SK-N-SH treated with all-trans-retinoic acid at 6 μM for 48 hours (cell line): Measurements from ENCODE around the gene SIL1.

Source experiments
- ATAC-seq: fragments of 200-7000 bp; cut with Tn5 transposase; 3 replicates; pipeline ENCODE4 v1.9.1; 2020; ENCODE audit warnings: mild to moderate bottlenecking, moderate library complexity
- ARNTL ChIP-seq: fragments of 450-650 bp; formaldehyde crosslinking; IDR thresholded peaks from 2 replicates; pipeline ENCODE4 v1.5.0; 2020; ENCODE audit warnings: low read depth, mild to moderate bottlenecking, moderate library complexity, borderline replicate concordance
- BACH2 ChIP-seq: fragments of 250-450 bp; sonication (Bioruptor Pico); IDR thresholded peaks from 2 replicates; pipeline ENCODE4 v1.9.0; 2021; ENCODE audit warnings: mild to moderate bottlenecking, borderline replicate concordance
- CREB5 ChIP-seq: fragments of 250-450 bp; sonication (Bioruptor Pico); IDR thresholded peaks from 2 replicates; pipeline ENCODE4 v1.5.1; 2020; ENCODE audit warnings: low read depth, mild to moderate bottlenecking, moderate library complexity
- CSDC2 ChIP-seq: fragments of 250-450 bp; sonication (Bioruptor Pico); IDR thresholded peaks from 2 replicates; pipeline ENCODE4 v1.5.0; 2020; ENCODE audit warnings: mild to moderate bottlenecking, moderate library complexity
- CSRNP3 ChIP-seq: fragments of 250-450 bp; sonication (Bioruptor Pico); IDR thresholded peaks from 2 replicates; pipeline ENCODE4 v1.5.1; 2021; ENCODE audit warnings: mild to moderate bottlenecking, moderate library complexity
- ESRRG ChIP-seq: fragments of 250-450 bp; sonication (Bioruptor Pico); IDR thresholded peaks from 2 replicates; pipeline ENCODE4 v1.6.1; 2021; ENCODE audit warnings: mild to moderate bottlenecking
- GLIS3 ChIP-seq: fragments of 250-450 bp; sonication (Bioruptor Pico); IDR thresholded peaks from 2 replicates; pipeline ENCODE4 v1.5.0; 2020; ENCODE audit warnings: mild to moderate bottlenecking, moderate library complexity
- ISL1 ChIP-seq: fragments of 250-450 bp; sonication (Bioruptor Pico); IDR thresholded peaks from 2 replicates; pipeline ENCODE4 v2.1.2; 2022; ENCODE audit warnings: mild to moderate bottlenecking, moderate library complexity
- OSR1 ChIP-seq: fragments of 250-450 bp; sonication (Bioruptor Pico); IDR thresholded peaks from 2 replicates; pipeline ENCODE4 v1.8.0; 2022; ENCODE audit warnings: moderate library complexity, mild to moderate bottlenecking, inconsistent platforms
- PATZ1 ChIP-seq: fragments of 250-450 bp; sonication (Bioruptor Pico); IDR thresholded peaks from 2 replicates; pipeline ENCODE4 v1.8.0; 2020; ENCODE audit warnings: mild to moderate bottlenecking, moderate library complexity, borderline replicate concordance
- POU6F1 ChIP-seq: fragments of 250-450 bp; sonication (Bioruptor Pico); IDR thresholded peaks from 2 replicates; pipeline ENCODE4 v1.8.0; 2021; ENCODE audit warnings: low read depth, mild to moderate bottlenecking, moderate library complexity, borderline replicate concordance
- PPARA ChIP-seq: fragments of 250-450 bp; sonication (Bioruptor Pico); IDR thresholded peaks from 2 replicates; pipeline ENCODE4 v1.5.0; 2020; ENCODE audit warnings: mild to moderate bottlenecking, borderline replicate concordance
- RARB ChIP-seq: fragments of 250-450 bp; sonication (Bioruptor Pico); IDR thresholded peaks from 2 replicates; pipeline ENCODE4 v1.8.0; 2021; ENCODE audit warnings: mild to moderate bottlenecking, moderate library complexity
- SNAI2 ChIP-seq: fragments of 250-450 bp; sonication (Bioruptor Pico); IDR thresholded peaks from 2 replicates; pipeline ENCODE4 v1.5.0; 2020; ENCODE audit warnings: mild to moderate bottlenecking, moderate library complexity
- TCF4 ChIP-seq: fragments of 250-450 bp; sonication (Bioruptor Pico); IDR thresholded peaks from 2 replicates; pipeline ENCODE4 v1.8.0; 2021; ENCODE audit warnings: mild to moderate bottlenecking, moderate library complexity, borderline replicate concordance
- TOX ChIP-seq: fragments of 250-450 bp; sonication (Bioruptor Pico); IDR thresholded peaks from 2 replicates; pipeline ENCODE4 v1.8.0; 2021; ENCODE audit warnings: mild to moderate bottlenecking, moderate library complexity, borderline replicate concordance
- TSHZ2 ChIP-seq: fragments of 250-450 bp; sonication (Bioruptor Pico); IDR thresholded peaks from 2 replicates; pipeline ENCODE4 v1.5.0; 2020; ENCODE audit warnings: mild to moderate bottlenecking, moderate library complexity
- ZFP3 ChIP-seq: fragments of 250-450 bp; sonication (Bioruptor Pico); IDR thresholded peaks from 2 replicates; pipeline ENCODE4 v1.5.0; 2020; ENCODE audit warnings: mild to moderate bottlenecking, moderate library complexity
- ZFP30 ChIP-seq: fragments of 450-650 bp; formaldehyde crosslinking; IDR thresholded peaks from 2 replicates; pipeline ENCODE4 v1.5.0; 2022; ENCODE audit warnings: mild to moderate bottlenecking, moderate library complexity
- ZNF565 ChIP-seq: fragments of 450-650 bp; formaldehyde crosslinking; conservative IDR thresholded peaks from 2 replicates; pipeline ENCODE4 v1.5.0; 2020; ENCODE audit warnings: low read depth, mild to moderate bottlenecking, moderate library complexity
- ZNF70 ChIP-seq: fragments of 450-650 bp; formaldehyde crosslinking; IDR thresholded peaks from 2 replicates; pipeline ENCODE4 v1.5.0; 2020; ENCODE audit warnings: mild to moderate bottlenecking, moderate library complexity
- ZNF8 ChIP-seq: fragments of 450-650 bp; formaldehyde crosslinking; IDR thresholded peaks from 2 replicates; pipeline ENCODE4 v1.5.0; 2020; ENCODE audit warnings: mild to moderate bottlenecking, moderate library complexity

SIL1 gene

GRCh38 chr5:139188558-139189270, 9.5 kb downstream of the SIL1 start:
- no peak for ATAC-seq
- TF ChIP-seq ZFP30 (CRISPR knock-in tag), result no peak
- no peak for TF ChIP-seq CREB5 (CRISPR knock-in tag)
- TF ChIP-seq TCF4, result no peak
- TF ChIP-seq BACH2 (CRISPR knock-in tag), result no peak
- TF ChIP-seq ZFP3 (CRISPR knock-in tag), result no peak
- TF ChIP-seq RARB (CRISPR knock-in tag), result no peak

- ATAC-seq, result no peak
Measured at GRCh38 chr5:139186752-139187326, 11.3 kb downstream of the SIL1 start.

More at GRCh38 chr5:139186752-139187326, 11.3 kb downstream of the SIL1 start:
- TF ChIP-seq BACH2 (CRISPR knock-in tag) (no peak), ZNF70 (CRISPR knock-in tag) (no peak), TSHZ2 (CRISPR knock-in tag) (no peak), ZNF8 (no peak), CSRNP3 (CRISPR knock-in tag) (no peak), ZNF565 (no peak), ESRRG (CRISPR knock-in tag) (no peak), SNAI2 (CRISPR knock-in tag) (no peak), ARNTL (CRISPR knock-in tag) (no peak), PPARA (CRISPR knock-in tag) (no peak), TOX (no peak), ISL1 (CRISPR knock-in tag) (no peak), PATZ1 (CRISPR knock-in tag) (no peak), OSR1 (CRISPR knock-in tag) (no peak), TCF4 (no peak), ZFP30 (CRISPR knock-in tag) (no peak), CSDC2 (CRISPR knock-in tag) (no peak), RARB (CRISPR knock-in tag) (no peak), GLIS3 (CRISPR knock-in tag) (no peak), POU6F1 (CRISPR knock-in tag) (no peak)
